GM19239 (cell line): ENCODE data around the gene GABBR2.

Source experiments
- DNase-seq: peaks from one replicate; pipeline ENCODE4 v3.0.0; 2011; ENCODE audit warnings: low spot score; ENCODE audit not compliant: insufficient read length
- FAIRE-seq: peaks from 2 replicates; lab custom pipeline; 2011; peaks lifted over from hg19 to GRCh38; lab: Jason Lieb, UNC

Gene GABBR2

GRCh38 chr9:98318834-98319478 is 389.8 kb downstream of the GABBR2 start:
- FAIRE-seq = no peak
- DNase-seq = no peak

- DNase-seq = no peak
- no peak for FAIRE-seq
These were observed 390.5 kb downstream of the GABBR2 start for GRCh38 chr9:98318041-98318790.

GRCh38 chr9:98317134-98317857 is 391.4 kb downstream of the GABBR2 start:
- FAIRE-seq (no peak), DNase-seq (no peak)

GRCh38 chr9:98316445-98317133 is 392.1 kb downstream of the GABBR2 start:
- DNase-seq (no peak), FAIRE-seq (no peak)

GRCh38 chr9:98315551-98316060 is 393.1 kb downstream of the GABBR2 start:
- FAIRE-seq = peak; percentile 73
- peak; percentile 83 for DNase-seq

DNA sequence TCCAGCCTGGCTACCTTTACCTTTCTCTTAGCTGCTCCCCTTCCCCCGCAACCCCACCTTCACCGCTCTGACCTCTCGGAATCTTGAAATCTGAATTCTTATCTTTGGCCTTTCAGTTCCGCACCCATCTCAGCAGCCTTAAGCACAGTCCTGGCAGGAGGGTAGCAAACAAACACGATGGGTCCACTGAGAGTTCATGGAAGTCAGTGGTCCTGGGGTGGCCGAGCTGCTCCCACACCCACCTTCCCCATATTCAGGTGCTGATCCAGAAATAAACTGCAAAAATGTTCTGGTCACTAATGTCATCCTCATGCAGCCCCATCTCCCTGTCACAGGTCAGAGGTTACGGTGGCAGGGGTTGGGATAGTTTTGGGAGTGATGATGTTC is 393.7 kb downstream of the GABBR2 start:
- no peak for DNase-seq
- no peak for FAIRE-seq

DNA sequence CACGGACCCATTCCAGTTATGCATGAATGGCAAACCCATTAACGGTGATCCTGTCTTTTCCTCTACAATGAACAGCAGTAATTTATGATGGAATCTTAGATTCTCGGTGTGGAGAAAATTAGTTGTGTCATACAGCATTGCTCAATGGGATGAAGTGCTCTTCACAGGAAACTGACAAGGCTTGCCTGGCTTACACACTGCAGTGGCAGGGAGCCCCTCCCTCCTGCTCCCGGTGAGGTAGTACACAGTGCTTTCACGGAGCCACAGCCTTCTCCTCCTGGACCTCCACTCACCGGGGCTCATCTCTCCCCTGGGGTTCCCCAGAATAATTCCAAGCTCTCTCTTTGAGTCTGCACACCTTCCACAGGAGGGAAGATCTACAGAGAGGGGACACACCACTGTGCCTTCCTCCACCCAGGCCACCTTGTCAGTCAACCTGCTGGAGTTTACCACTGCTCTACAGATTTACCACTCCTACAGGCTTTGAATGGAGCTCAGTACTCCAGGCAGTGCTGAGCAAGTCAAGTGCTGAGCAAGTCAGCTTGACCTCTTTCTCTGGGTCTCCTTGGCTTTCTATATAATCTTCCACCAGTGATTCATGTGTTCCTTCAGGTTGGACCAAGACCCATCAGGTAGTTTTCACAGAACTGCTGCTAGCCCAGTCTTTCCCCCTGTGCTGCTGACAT is 394.2 kb downstream of the GABBR2 start:
- DNase-seq = no peak
- no peak for FAIRE-seq

DNA sequence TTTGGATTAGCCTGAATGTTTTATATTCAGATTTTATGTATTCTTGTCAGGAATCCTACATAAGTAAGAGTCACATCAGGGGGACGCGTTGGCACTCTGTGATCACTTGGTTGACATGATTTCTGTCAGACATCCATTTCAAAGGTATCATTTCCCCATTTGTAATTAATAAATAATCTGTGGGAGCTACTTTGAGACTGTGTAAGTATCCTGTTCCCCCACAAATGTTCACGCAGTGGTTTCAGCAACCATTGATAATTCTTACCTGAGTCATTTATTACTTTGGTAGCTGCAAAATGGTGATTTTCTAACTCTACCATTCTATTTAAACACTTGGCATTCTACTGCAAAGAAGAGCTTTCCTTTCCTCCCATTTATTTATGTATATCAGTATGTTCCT is 396.4 kb downstream of the GABBR2 start:
- DNase-seq (peak; percentile 12), FAIRE-seq (peak; percentile 28)

DNA sequence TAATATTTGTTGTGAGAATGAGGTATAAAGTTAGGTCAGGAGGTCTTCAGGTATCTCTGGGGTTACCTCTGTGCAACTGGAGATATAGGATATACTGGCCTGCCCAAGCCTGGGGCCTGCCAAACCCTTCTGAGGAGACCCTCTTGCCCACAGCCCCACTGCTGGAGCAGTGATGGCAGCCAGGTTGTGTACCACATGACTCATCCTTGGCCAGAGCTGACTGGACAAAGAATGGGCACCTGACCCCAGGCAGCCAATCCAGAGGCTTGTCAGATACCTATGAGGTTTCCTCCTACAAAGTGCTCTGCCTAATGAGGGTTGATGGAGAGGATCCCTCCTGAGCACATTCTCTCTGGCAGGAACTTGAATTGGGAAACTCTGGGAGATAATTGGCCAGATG is 397.2 kb downstream of the GABBR2 start:
- DNase-seq (no peak), FAIRE-seq (no peak)

DNA sequence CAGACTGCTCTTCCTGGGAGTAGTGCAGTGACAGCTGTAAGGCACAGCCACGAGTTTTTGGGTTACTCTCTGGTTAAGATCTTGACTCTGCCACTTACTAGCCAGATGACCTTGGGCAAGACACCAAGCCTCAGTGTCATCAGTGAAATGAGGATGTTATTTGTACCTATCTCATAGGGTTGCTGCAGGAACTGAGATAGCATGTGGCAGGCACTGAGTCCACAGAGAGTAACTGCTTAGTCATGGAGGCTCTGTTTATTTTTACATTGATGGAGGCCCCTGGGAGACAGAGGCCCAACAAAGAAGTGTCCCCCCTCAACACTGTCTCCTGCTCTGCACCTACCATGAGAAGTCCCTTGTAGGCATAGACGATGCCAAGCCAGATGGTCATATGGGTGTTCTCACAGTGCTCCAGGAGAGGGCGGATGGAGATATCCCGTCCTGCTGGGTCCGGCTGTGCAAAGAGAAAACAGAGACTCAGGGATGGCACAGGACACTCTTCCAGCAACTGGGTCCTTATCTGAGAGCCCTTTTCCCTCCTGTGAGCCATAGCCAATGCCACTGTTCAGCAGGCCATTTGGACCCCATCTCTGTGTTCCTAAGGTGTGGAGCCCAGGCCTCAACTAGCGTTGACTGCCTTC is 397.9 kb downstream of the GABBR2 start:
- no peak for FAIRE-seq

GRCh38 chr9:98306384-98307145 is 402.2 kb downstream of the GABBR2 start:
- FAIRE-seq (no peak), DNase-seq (no peak)

More for the DNA sequence above, 397.9 kb downstream of the GABBR2 start:
- no peak for DNase-seq

GRCh38 chr9:98304381-98304780 is 404.4 kb downstream of the GABBR2 start:
- no peak for DNase-seq
- FAIRE-seq = no peak

- DNase-seq (no peak), FAIRE-seq (no peak)
These were observed 405.1 kb downstream of the GABBR2 start for GRCh38 chr9:98303633-98304125.

DNA sequence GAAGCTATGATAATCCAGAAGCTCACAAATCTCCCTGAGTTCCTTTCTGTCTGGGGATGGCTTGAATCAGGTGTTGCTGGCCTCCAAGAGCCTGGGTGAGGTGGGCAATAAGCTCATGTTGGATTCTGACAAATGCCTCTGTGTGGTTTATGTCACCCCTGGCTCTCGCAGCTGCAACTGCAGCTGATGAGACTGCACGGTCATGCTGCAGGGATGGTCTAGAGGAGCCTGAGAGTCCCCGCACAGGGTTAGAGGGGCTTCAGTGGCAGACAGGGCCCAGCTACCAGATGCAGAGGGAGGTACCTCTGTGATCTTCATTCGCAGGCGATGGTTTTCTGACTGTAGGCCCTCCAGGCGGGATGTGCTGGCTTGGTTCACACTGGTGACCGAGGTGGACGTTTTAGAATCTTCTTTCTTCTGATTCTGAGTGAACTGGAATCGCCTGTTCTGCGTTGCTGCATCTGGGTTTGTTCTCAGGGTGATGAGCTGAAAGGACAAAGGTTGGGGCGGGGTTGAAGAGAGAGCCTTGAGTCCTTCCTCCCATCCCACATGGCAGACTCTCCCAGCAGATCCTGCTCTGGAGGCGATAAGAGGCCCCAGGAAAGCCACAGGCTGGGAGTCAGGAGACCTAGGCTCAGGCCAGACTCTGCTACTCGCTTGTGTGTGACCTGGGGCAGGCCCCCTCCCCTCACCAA is 405.6 kb downstream of the GABBR2 start:
- FAIRE-seq (no peak), DNase-seq (no peak)

DNA sequence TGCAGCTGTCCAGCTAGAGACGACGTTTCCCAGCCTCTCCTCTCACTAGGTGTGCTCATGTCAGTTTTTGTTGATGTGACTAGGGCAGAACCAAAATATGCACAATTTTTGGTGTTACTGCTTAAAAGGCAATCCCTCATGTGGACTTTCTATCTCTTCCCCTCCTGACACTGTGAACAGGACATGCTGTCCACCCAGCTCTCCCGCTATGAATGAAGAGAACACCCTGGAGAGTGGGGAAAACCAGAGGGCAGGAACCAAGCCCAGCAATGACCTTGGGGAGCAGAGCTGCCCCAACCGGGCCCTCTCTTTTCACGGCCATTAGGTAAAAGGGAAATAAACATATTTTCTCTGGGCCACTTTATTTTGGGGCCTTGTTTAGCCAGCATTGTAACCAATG is 406.6 kb downstream of the GABBR2 start:
- no peak for FAIRE-seq

GRCh38 chr9:98300611-98301010 is 408.1 kb downstream of the GABBR2 start:
- FAIRE-seq = no peak
- DNase-seq = no peak

More for the DNA sequence above, 406.6 kb downstream of the GABBR2 start:
- DNase-seq = no peak

DNA sequence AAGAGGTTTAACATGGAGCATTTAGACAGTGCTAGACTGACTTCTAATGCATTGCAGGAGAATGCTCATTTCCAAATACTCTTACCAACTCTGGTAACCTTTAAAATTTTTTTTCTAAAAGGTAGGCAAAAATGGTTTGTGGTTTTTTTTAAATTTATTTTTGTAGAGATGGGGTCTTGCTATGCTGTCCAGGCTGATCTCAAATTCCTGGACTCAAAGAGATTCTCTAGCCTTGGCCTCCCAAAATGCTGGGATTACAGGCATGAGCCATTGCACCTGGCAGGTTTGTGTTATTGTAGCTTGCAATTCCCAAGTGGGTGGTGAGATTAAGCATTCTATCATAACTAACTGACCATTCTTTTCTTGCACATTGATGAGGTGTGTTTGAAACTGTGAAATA is 410.3 kb downstream of the GABBR2 start:
- DNase-seq = no peak
- no peak for FAIRE-seq

GRCh38 chr9:98295824-98296223 is 412.9 kb downstream of the GABBR2 start:
- FAIRE-seq = no peak

More at GRCh38 chr9:98295824-98296223, 412.9 kb downstream of the GABBR2 start:
- DNase-seq = no peak
